HepG2 (cell line): ENCODE data around the gene TEX14. TPM values are rescaled to one million over a fixed set of nuclear protein-coding genes. Genes with fewer than 3 reads are reported as not detected.

Experiments used
- BCLAF1 ChIP-seq: fragments of 450-650 bp; IDR thresholded peaks from 2 replicates; pipeline ENCODE4 v1.6.1; 2017; ENCODE audit warnings: mild to moderate bottlenecking
- CHD4 ChIP-seq: fragments of 200-600 bp; sonication (generic); IDR thresholded peaks from 2 replicates; pipeline ENCODE4 v1.7.0; 2017; ENCODE audit warnings: mild to moderate bottlenecking, low read length, borderline replicate concordance
- FOXA1 ChIP-seq, 2 experiments: fragments of 450-650 bp in 1 of 2; sonication (generic) in 1 of 2; formaldehyde crosslinking in 1 of 2; IDR thresholded peaks; 2 replicates each; pipeline versions ENCODE4 v1.4.0 to v1.6.1; 2016 to 2020; ENCODE audit warnings: missing genetic modification reagents in 1 of 2
- GATAD1 ChIP-seq: IDR thresholded peaks from 2 replicates; pipeline ENCODE4 v1.6.1; 2016; ENCODE audit warnings: missing genetic modification reagents, missing compliant biosample characterization
- MXI1 ChIP-seq: IDR thresholded peaks from 3 replicates; pipeline ENCODE4 v1.6.1; 2012; ENCODE audit warnings: low read depth, low read length, inconsistent platforms, borderline replicate concordance
- NFKB2 ChIP-seq: sonication (generic); formaldehyde crosslinking; IDR thresholded peaks from 2 replicates; pipeline ENCODE4 v1.4.0; 2020; ENCODE audit warnings: missing genetic modification reagents, borderline replicate concordance
- NR0B2 ChIP-seq: sonication (generic); formaldehyde crosslinking; IDR thresholded peaks from 2 replicates; pipeline ENCODE4 v1.4.0; 2020; ENCODE audit warnings: mild to moderate bottlenecking, missing genetic modification reagents
- NR2F1 ChIP-seq, 2 experiments: fragments of 450-650 bp in 1 of 2; formaldehyde crosslinking in 1 of 2; IDR thresholded peaks; 2 replicates each; pipeline versions ENCODE4 v1.5.0 to v1.6.1; 2016 to 2020; ENCODE audit warnings: mild to moderate bottlenecking in 1 of 2, missing compliant biosample characterization in 1 of 2, missing genetic modification reagents in 1 of 2, moderate library complexity in 1 of 2
- SMYD3 ChIP-seq: sonication (generic); formaldehyde crosslinking; IDR thresholded peaks from 2 replicates; pipeline ENCODE4 v1.8.1; 2023; ENCODE audit warnings: mild to moderate bottlenecking, missing genetic modification reagents
- TMF1 ChIP-seq: sonication (generic); formaldehyde crosslinking; IDR thresholded peaks from 2 replicates; pipeline ENCODE4 v1.8.1; 2022; ENCODE audit warnings: low read depth, missing genetic modification reagents
- ZBTB7B ChIP-seq: sonication (generic); formaldehyde crosslinking; IDR thresholded peaks from 2 replicates; pipeline ENCODE4 v1.4.0; 2020; ENCODE audit warnings: missing genetic modification reagents
- ZNF260 ChIP-seq: sonication (generic); formaldehyde crosslinking; IDR thresholded peaks from 2 replicates; pipeline ENCODE4 v1.4.0; 2020; ENCODE audit warnings: missing genetic modification reagents, low read depth, mild to moderate bottlenecking, borderline replicate concordance
- ZNF407 ChIP-seq: sonication (generic); formaldehyde crosslinking; IDR thresholded peaks from one replicate; pipeline ENCODE4 v1.5.1; 2020; ENCODE audit warnings: mild to moderate bottlenecking, missing genetic modification reagents; ENCODE audit errors: not compliant biosample characterization
- ZNF605 ChIP-seq: sonication (generic); formaldehyde crosslinking; IDR thresholded peaks from 2 replicates; pipeline ENCODE4 v1.8.0; 2022; ENCODE audit warnings: mild to moderate bottlenecking, missing genetic modification reagents
- ZNF761 ChIP-seq: sonication (generic); formaldehyde crosslinking; conservative IDR thresholded peaks from 2 replicates; pipeline ENCODE4 v1.4.0; 2020; ENCODE audit warnings: mild to moderate bottlenecking, missing genetic modification reagents
- ZNF782 ChIP-seq: sonication (generic); formaldehyde crosslinking; IDR thresholded peaks from 2 replicates; pipeline ENCODE4 v1.4.0; 2020; ENCODE audit warnings: missing genetic modification reagents, mild to moderate bottlenecking, borderline replicate concordance
- ZSCAN20 ChIP-seq: sonication (generic); formaldehyde crosslinking; IDR thresholded peaks from 2 replicates; pipeline ENCODE4 v1.4.0; 2020; ENCODE audit warnings: missing genetic modification reagents, mild to moderate bottlenecking, borderline replicate concordance
- polyA plus RNA-seq, 8 experiments: library from polyadenylated mRNA; depleted of rRNA in 3 of 8; stranded (reverse) in 7 of 8; unstranded in 1 of 8; fragments of >200 nt; fragmentation: Illumina TruSeq in 4 of 8; extraction: Trizol in 4 of 8; gene quantifications; 2 replicates each; pipeline versions ENCODE4 v1.2.1 to v1.2.3, GENCODE V29; 2011 to 2016; ENCODE audit warnings: low read depth in 4 of 8, missing spikeins in 1 of 8, mixed read lengths in 1 of 8; ENCODE audit not compliant: insufficient read depth in 1 of 8
- total RNA-seq, 5 experiments: library from RNA; depleted of rRNA; stranded (reverse); fragments of >200 nt; fragmentation: Illumina TruSeq; extraction: Trizol; gene quantifications; 2 replicates each; pipeline ENCODE4 v1.2.3, GENCODE V29; 2016; ENCODE audit warnings: low read depth in 1 of 5

Gene TEX14
- total and polyA plus RNA-seq, 2 of the 13 experiments (the other 11 are each of a cell fraction or from before 2014, with no cell fraction given), result 0.04 to 0.07 TPM

DNA sequence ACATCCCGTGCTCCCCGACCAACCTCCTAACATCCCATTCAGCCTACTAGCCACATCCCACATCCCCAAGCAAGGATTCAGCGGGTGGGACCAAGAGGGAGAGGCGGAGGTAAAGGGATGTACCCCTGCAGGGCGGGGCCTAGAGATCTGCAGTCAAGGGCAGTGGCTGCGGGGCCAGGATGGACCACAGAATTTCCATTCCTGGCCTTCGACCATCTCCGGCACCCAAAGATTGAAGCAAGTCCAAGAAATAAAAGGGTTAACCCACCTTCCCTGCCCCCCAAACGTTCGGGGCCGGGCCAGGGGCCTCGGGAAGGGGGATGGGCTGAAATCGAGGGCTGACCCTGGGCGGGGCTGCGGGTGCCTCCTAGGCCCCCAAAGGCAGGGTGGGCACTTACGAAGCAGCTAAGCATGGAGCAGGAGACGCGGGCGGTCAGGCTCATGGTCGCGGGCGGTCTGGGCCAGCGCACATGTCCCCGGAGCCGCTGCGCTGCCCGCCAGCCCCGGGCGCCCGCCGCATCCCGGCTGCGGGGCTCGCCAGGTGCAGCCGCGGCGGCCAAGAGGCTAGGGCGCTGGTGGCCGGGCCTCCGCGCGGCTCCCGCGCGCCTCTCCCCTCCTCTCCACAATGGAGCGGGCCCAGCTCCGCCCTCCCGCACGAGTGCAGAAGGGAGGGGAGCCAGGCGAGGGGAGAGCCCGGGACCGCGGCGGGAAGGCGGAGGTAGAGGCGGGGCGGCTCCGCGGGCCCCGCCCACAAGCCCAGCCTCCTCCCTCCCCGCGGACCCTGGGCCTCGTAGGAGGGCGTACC is 177.7 kb downstream of the TEX14 start, which contains the start of gene MTMR4 (continued):
- TF ChIP-seq TMF1 (no peak; the same call in 1 of the 2 replicates), SMYD3 (CRISPR knock-in tag) (no peak), ZNF782 (CRISPR knock-in tag) (no peak), ZNF605 (CRISPR knock-in tag) (no peak), CHD4 (no peak), ZNF407 (no peak), ZNF761 (CRISPR knock-in tag) (no peak), ZSCAN20 (CRISPR knock-in tag) (peak; percentile 38; the same call in 1 of the 2 replicates), GATAD1 (CRISPR knock-in tag) (no peak), FOXA1 (IDR thresholded peaks at IDR 0.05) (no peak), FOXA1 (CRISPR knock-in tag; IDR thresholded peaks at IDR 0.05) (no peak), BCLAF1 (no peak), NR0B2 (no peak), MXI1 (peak; percentile 87; the same call in 1 of the 3 replicates), ZNF260 (no peak), ZBTB7B (CRISPR knock-in tag) (peak; percentile 40), NFKB2 (no peak), NR2F1 (CRISPR knock-in tag; IDR thresholded peaks at IDR 0.05) (no peak)
